ENCODE data around the gene MAP2K7. TPM values are rescaled to one million over a fixed set of nuclear protein-coding genes. Genes with fewer than 3 reads are reported as not detected.
A peak's percentile ranks its signal among the peaks of the same experiment; 100 is the strongest.

The MAP2K7 gene
- total RNA-seq, 1 experiment from 2014 or later, result 46.1 TPM

DNA sequence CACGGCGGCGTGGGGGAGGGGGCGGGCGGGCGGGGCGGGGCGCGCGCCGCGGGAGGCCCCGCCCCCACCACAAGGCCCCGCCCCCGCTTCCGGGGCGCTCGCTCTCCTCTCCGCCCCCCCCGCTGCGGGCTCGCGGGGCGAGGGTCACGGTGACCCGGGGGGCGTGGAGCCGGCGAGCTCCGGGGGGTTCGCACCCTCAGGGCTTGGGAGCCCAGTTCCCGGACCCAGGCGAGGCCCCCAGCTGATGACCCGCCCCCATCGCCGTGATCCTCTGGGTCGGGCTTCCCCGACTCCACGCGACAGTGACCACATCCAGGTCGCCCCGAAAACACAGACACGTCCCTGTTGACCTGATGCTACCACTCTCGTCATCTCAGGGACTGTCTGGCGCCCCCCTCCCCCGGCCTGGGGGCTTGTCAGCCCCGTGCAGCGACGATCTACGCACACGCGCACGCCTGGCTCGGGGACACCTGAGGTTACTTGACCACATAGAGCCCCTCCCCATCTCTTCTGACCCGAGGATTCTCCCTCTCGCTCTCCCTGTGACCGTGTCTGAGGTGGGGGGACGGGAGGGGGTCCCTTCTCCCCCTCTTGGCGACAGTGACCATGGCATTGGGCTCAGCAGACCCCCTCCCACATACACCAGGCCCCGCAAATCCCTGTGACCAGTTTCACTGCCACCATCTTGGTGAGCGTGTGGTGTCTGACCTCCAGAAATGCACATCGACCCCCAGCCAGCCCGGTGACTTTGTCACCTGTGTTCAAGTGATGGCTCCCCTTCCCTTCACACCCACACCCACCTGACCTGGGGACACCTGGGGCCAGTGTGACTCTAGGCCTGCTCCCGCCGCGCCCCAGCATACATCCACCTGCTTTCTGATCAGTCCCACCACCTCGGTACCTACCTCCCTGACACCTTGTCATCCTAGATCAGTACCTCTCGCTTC is 670 bp downstream of the MAP2K7 start:
- POLR2A ChIA-PET (ENCODE audit: low non-redundant PET), result interaction anchor here (0.6 kb wide), 1 partner anchor 17 kb away, joined by 4 read pairs; no protein-coding TSS in a partner anchor
- CTCF ChIA-PET, result interaction anchor here (0.9 to 1.0 kb wide), 2 partner anchors 16 to 35 kb away, joined by 3 to 5 read pairs; partner anchors contain the start of gene SNAPC2
- intact Hi-C loops (cut with micrococcal nuclease; ENCODE audit: unreplicated experiment), result no loop called here
- peaks cover 13% of the 10 kb centered on the region for H3K4me1 ChIP-seq (ENCODE audit: insufficient read depth, low read length, poor library complexity, severe bottlenecking)
- no peak for DNase-seq (ENCODE audit: low spot score)
- H3K27me3 ChIP-seq (replicated peaks; ENCODE audit: insufficient read depth, low read depth, low read length, poor library complexity), result no peaks in the 10 kb centered on the region
- peak overlapping the region; percentile 92 for H3K4me3 ChIP-seq (ENCODE audit: low read depth, low read length, poor library complexity, severe bottlenecking)
- H3K27ac ChIP-seq (ENCODE audit: low read depth, low read length, poor library complexity, severe bottlenecking), result peak overlapping the region; percentile 77
- no peak for TF ChIP-seq EZH2 (IDR thresholded peaks at IDR 0.05; ENCODE audit: borderline replicate concordance, low read depth, low read length, poor library complexity, severe bottlenecking)
- TF ChIP-seq, protein P1, sequence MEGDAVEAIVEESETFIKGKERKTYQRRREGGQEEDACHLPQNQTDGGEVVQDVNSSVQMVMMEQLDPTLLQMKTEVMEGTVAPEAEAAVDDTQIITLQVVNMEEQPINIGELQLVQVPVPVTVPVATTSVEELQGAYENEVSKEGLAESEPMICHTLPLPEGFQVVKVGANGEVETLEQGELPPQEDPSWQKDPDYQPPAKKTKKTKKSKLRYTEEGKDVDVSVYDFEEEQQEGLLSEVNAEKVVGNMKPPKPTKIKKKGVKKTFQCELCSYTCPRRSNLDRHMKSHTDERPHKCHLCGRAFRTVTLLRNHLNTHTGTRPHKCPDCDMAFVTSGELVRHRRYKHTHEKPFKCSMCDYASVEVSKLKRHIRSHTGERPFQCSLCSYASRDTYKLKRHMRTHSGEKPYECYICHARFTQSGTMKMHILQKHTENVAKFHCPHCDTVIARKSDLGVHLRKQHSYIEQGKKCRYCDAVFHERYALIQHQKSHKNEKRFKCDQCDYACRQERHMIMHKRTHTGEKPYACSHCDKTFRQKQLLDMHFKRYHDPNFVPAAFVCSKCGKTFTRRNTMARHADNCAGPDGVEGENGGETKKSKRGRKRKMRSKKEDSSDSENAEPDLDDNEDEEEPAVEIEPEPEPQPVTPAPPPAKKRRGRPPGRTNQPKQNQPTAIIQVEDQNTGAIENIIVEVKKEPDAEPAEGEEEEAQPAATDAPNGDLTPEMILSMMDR (conservative IDR thresholded peaks at IDR 0.05; ENCODE audit: low read depth, low read length), result no peak
- BruUV-seq (replicated peaks), result no TSS peak
- no peaks in the 10 kb centered on the region for H3K9me3 ChIP-seq (ENCODE audit: low read depth, low read length, poor library complexity, severe bottlenecking)
- peaks cover 8% of the 10 kb centered on the region for H3K36me3 ChIP-seq (ENCODE audit: insufficient read depth, low read length, poor library complexity, severe bottlenecking)

DNA sequence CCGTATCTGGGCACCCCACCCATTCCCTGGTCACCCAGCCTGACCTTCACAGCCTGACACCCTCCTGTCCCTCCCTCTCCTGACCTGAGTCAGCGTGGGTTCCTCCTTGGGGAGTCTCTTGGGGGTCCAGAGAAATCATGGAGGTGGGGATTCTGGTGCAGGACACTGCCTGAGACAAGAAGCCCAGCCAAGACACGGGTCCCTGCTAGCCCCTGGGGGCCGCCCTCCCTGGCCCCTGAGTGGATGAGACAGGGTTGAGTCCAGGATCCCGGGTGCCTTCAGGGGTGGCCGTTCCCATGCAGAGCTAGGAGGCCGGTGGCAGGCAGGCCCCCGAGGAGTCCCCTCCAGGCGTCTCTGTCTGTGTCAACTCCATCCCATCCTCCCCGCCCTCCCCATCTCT is 1.6 kb downstream of the MAP2K7 start:
- H3K27me3 ChIP-seq (replicated peaks; ENCODE audit: insufficient read depth, low read depth, low read length, poor library complexity), result no peaks in the 10 kb centered on the region
- no peaks in the 10 kb centered on the region for H3K9me3 ChIP-seq (ENCODE audit: low read depth, low read length, poor library complexity, severe bottlenecking)
- intact Hi-C loops (cut with micrococcal nuclease; ENCODE audit: unreplicated experiment), result no loop called here
- H3K27ac ChIP-seq (ENCODE audit: low read depth, low read length, poor library complexity, severe bottlenecking), result peak overlapping the region; percentile 77
- H3K4me3 ChIP-seq (ENCODE audit: low read depth, low read length, poor library complexity, severe bottlenecking), result peak overlapping the region; percentile 92
- BruUV-seq (replicated peaks), result no TSS peak
- peaks cover 14% of the 10 kb centered on the region for H3K36me3 ChIP-seq (ENCODE audit: insufficient read depth, low read length, poor library complexity, severe bottlenecking)
- DNase-seq (ENCODE audit: low spot score), result no peak
- TF ChIP-seq, protein P1 (conservative IDR thresholded peaks at IDR 0.05; ENCODE audit: low read depth, low read length), result no peak
- no peak for TF ChIP-seq EZH2 (IDR thresholded peaks at IDR 0.05; ENCODE audit: borderline replicate concordance, low read depth, low read length, poor library complexity, severe bottlenecking)
- ChIA-PET CTCF (no interaction called here), POLR2A (ENCODE audit: low non-redundant PET) (no interaction called here)
- H3K4me1 ChIP-seq (ENCODE audit: insufficient read depth, low read length, poor library complexity, severe bottlenecking), result peaks cover 13% of the 10 kb centered on the region

DNA sequence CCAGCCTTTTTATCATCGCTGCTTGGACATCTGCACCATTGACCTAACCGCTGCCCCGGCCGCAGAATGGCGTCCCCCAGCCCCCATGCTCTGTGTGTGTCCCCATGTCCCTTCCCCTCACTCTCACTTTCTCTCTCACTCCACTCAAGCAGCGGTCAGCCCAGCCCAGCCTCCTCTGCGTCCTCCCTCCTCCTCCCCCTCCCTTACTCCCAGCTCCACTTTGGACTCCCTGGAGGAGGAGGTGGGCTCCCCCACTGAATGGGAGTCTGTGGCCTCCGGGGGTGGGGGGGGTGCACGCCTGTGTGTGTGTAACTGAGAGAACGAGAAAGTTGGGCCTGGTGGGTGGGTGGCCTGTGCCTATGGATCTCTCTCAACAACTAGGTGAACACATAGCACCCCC is 2.2 kb downstream of the MAP2K7 start:
- DNase-seq (ENCODE audit: low spot score), result no peak
- ChIA-PET CTCF (no interaction called here), POLR2A (ENCODE audit: low non-redundant PET) (no interaction called here)
- BruUV-seq (replicated peaks), result no TSS peak
- H3K4me3 ChIP-seq (ENCODE audit: low read depth, low read length, poor library complexity, severe bottlenecking), result no peak overlapping the region
- H3K4me1 ChIP-seq (ENCODE audit: insufficient read depth, low read length, poor library complexity, severe bottlenecking), result peaks cover 13% of the 10 kb centered on the region
- no peaks in the 10 kb centered on the region for H3K9me3 ChIP-seq (ENCODE audit: low read depth, low read length, poor library complexity, severe bottlenecking)
- peak overlapping the region; percentile 77 for H3K27ac ChIP-seq (ENCODE audit: low read depth, low read length, poor library complexity, severe bottlenecking)
- peaks cover 20% of the 10 kb centered on the region for H3K36me3 ChIP-seq (ENCODE audit: insufficient read depth, low read length, poor library complexity, severe bottlenecking)
- H3K27me3 ChIP-seq (replicated peaks; ENCODE audit: insufficient read depth, low read depth, low read length, poor library complexity), result no peaks in the 10 kb centered on the region
- intact Hi-C loops (cut with micrococcal nuclease; ENCODE audit: unreplicated experiment), result no loop called here
- TF ChIP-seq EZH2 (IDR thresholded peaks at IDR 0.05; ENCODE audit: borderline replicate concordance, low read depth, low read length, poor library complexity, severe bottlenecking), result no peak
- TF ChIP-seq, protein P1 (conservative IDR thresholded peaks at IDR 0.05; ENCODE audit: low read depth, low read length), result no peak
